ENCODE data around the gene LGALS7B.
"Not testable (repeated sequence)": the region's sequence is repeated elsewhere in the genome, so short reads cannot be mapped to it uniquely, and the experiment has no call there.

The LGALS7B gene

DNA sequence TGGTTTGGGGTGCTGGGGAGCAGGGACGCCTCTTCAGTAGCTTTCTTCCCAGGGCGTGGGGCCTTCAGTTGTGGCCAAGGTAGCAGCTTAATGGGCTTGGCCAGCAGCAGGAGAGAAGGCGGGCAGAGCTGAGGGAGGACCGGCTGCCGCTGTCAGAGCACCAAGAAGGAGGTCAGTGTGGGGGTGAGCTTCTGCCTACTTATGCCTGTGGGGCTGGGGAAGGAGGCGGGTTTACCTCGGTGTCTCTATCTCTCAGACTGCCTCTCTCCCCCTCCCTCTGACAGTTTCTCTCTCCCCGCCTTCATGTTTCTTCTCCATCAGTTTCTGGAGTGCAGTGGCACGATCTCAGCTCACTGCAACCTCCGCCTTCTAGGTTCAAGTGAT lies 44.7 kb upstream of the LGALS7B start, which contains the start of gene CAPN12:
CAPN12 (minus strand) TSS at position 177 of the 384 bp plus-strand sequence. CDS start 309 bp downstream, outside the sequence.
- H3K27ac ChIP-seq = no peak within 1 kb of the TSS
- no peaks in the 10 kb centered on the region for H3K9me3 ChIP-seq (replicated peaks in 1 of 11)
- no peak within 1 kb of the TSS for H3K4me3 ChIP-seq
- H3K36me3 ChIP-seq = no peaks in the 10 kb centered on the region
- H4K20me1 ChIP-seq = no peaks in the 10 kb centered on the region
- H3K4me2 ChIP-seq = no peak within 1 kb of the TSS
- no peaks in the 10 kb centered on the region for H3K4me1 ChIP-seq
- no peaks in the 10 kb centered on the region for H3K27me3 ChIP-seq
- H3K9ac ChIP-seq = no peak within 1 kb of the TSS
- TF ChIP-seq Cebpa-rat (IDR thresholded peaks at IDR 0.05) = no peak

GRCh38 chr19:38744874-38745273 lies 44.1 kb upstream of the LGALS7B start:
- H3K36me3 ChIP-seq = no peaks in the 10 kb centered on the region
- H3K4me3 ChIP-seq = no peak overlapping the region
- H3K27me3 ChIP-seq = no peaks in the 10 kb centered on the region
- H3K9ac ChIP-seq = no peak overlapping the region
- TF ChIP-seq Cebpa-rat (IDR thresholded peaks at IDR 0.05) = no peak
- peaks cover 0 to under 1% (median 0%) of the 10 kb centered on the region in 10 experiments; a peak in 1 of 20 replicates for H3K4me1 ChIP-seq
- H3K27ac ChIP-seq = no peak overlapping the region
- no peaks in the 10 kb centered on the region for H4K20me1 ChIP-seq
- no peaks in the 10 kb centered on the region for H3K9me3 ChIP-seq (replicated peaks in 1 of 11)
- no peak overlapping the region for H3K4me2 ChIP-seq

DNA sequence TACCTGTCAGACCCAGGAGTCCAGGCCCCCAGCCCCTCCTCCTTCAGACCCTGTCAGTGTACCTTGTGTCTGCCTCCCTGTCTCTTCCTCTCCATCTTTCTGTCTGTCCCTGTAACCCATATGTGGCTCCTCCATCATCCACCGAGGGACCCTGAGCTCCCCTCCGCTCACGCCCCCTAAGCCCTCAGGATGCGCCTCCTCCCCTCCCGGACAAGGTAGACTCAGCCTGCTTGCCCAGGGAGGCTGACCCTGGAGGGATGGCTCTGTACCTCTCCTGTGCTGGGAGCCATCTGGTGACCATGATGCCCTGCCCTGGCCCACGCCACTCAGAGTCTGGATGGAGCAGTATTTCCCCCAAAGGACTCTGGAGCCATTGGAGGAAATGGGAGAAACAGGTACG lies 43.7 kb upstream of the LGALS7B start:
- no peak for TF ChIP-seq Cebpa-rat (IDR thresholded peaks at IDR 0.05)

DNA sequence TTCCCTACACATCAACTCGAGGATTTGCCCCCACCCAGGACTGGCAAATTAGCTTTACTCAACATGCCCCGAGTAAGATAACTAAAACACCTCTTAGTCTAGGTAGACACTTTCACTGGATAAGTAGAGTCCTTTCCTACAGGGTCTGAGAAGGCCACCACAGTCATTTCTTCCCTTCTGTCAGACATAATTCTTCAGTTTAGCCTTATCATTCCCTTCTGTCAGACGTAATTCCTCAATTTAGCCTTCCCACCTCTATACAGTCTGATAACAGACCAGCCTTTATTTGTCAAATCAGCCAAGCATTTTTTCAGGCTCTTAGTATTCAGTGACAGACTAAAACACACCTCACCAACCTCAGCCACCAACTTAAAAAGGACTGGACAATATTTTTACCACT lies 35.2 kb upstream of the LGALS7B start:
- H3K27me3 ChIP-seq; H4K20me1 ChIP-seq; H3K9me3 ChIP-seq (replicated peaks in 1 of 11); H3K4me3 ChIP-seq; H3K4me1 ChIP-seq; H3K27ac ChIP-seq; H3K9ac ChIP-seq; H3K36me3 ChIP-seq; H3K4me2 ChIP-seq: not testable (repeated sequence)

More for the DNA sequence above, 43.7 kb upstream of the LGALS7B start:
- Histone ChIP-seq H3K9ac (no peak overlapping the region), H3K36me3 (no peaks in the 10 kb centered on the region), H3K4me3 (no peak overlapping the region), H3K4me1 (peaks cover 0 to 5% (median 0%) of the 10 kb centered on the region in 10 experiments; a peak in 1 of 20 replicates), H4K20me1 (no peaks in the 10 kb centered on the region), H3K4me2 (no peak overlapping the region), H3K9me3 (replicated peaks in 1 of 11) (no peaks in the 10 kb centered on the region), H3K27me3 (no peaks in the 10 kb centered on the region), H3K27ac (no peak overlapping the region)

- H3K4me3 ChIP-seq; H3K9ac ChIP-seq; H3K27ac ChIP-seq; H3K27me3 ChIP-seq; H4K20me1 ChIP-seq; H3K4me1 ChIP-seq; H3K9me3 ChIP-seq (replicated peaks in 1 of 11); H3K4me2 ChIP-seq; H3K36me3 ChIP-seq: not testable (repeated sequence)
Measured at GRCh38 chr19:38754196-38754595, 34.8 kb upstream of the LGALS7B start.

GRCh38 chr19:38759590-38760003 lies 29.4 kb upstream of the LGALS7B start:
- no peak overlapping the region for H3K27ac ChIP-seq
- no peak for TF ChIP-seq Cebpa-rat (IDR thresholded peaks at IDR 0.05)
- H3K4me1 ChIP-seq = peaks cover 0 to 12% (median 7%) of the 10 kb centered on the region in 10 experiments; a peak in 7 of 20 replicates
- 0 out of 22 replicates have a peak, but pooled peaks cover 0 to 4% (median 0%) of the 10 kb centered on the region in 11 experiments for H3K9me3 ChIP-seq (replicated peaks in 1 of 11)
- H3K4me3 ChIP-seq = no peak overlapping the region
- H3K4me2 ChIP-seq = no peak overlapping the region
- no peaks in the 10 kb centered on the region for H3K36me3 ChIP-seq
- H3K9ac ChIP-seq = no peak overlapping the region
- no peaks in the 10 kb centered on the region for H3K27me3 ChIP-seq
- H4K20me1 ChIP-seq = no peaks in the 10 kb centered on the region

DNA sequence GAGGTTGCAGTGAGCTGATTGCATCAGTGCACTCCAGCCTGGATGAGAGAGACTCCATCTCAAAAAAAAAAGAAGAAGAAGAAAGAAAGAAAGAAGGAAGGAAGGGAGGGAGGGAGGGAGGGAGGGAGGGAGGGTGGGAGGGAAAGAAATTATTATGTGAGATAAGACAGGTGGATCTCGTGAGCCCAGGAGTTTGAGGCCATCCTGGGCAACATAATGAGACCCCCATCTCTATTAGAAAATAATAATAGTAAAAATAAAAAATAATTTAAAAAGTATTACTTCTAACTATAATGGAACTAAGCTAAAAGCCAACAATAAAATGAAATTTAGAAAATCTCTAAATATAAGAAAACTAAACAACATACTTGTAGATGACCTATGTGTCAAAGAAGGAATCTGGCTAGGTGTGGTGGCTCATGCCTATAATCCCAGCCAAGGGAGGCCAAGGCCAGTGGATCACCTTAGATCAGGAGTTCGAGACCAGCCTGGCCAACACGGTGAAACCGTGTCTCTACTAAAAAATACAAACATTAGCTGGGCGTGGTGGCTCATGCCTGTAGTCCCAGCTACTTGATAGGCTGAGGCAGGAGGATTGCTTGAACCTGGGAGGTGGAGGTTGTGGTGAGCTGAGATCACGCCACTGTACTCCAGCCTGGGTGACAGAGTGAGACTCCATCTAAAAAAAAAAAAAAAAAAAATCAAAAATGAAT lies 28.0 kb upstream of the LGALS7B start:
- not testable (repeated sequence) for H3K36me3 ChIP-seq; H3K4me2 ChIP-seq; H4K20me1 ChIP-seq; H3K4me3 ChIP-seq; H3K27me3 ChIP-seq; H3K9ac ChIP-seq; H3K27ac ChIP-seq; H3K9me3 ChIP-seq (replicated peaks in 1 of 11)
- peaks cover 0 to 12% (median 7%) of the 10 kb centered on the region in 10 experiments; a peak in 7 of 20 replicates for H3K4me1 ChIP-seq

DNA sequence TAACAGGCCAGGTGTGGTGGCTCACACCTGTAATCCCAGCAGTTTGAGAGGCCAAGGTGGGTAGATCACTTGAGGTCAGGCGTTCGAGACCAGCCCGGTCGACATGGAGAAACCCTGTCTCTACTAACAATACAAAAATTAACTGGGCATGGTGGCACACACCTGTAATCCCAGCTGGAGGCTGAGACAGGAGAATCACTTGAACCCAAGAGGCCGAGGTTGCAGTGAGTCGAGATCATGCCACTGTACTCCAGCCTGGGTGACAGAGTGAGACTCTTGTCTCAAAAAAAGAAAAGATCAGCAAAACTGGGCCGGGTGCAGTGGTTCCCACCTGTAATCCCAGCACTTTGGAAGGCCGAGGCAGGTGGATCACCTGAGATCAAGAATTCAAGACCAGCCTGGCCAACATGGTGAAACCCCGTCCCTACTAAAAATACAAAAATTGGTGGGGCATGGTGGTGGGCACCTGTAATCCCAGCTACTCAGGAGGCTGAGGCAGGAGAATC lies 27.1 kb upstream of the LGALS7B start:
- not testable (repeated sequence) for H3K4me2 ChIP-seq; H4K20me1 ChIP-seq; H3K9ac ChIP-seq; H3K36me3 ChIP-seq; H3K27me3 ChIP-seq; H3K27ac ChIP-seq; H3K9me3 ChIP-seq (replicated peaks in 1 of 11); H3K4me3 ChIP-seq
- H3K4me1 ChIP-seq = peaks cover 0 to 12% (median 7%) of the 10 kb centered on the region in 10 experiments; a peak in 7 of 20 replicates

DNA sequence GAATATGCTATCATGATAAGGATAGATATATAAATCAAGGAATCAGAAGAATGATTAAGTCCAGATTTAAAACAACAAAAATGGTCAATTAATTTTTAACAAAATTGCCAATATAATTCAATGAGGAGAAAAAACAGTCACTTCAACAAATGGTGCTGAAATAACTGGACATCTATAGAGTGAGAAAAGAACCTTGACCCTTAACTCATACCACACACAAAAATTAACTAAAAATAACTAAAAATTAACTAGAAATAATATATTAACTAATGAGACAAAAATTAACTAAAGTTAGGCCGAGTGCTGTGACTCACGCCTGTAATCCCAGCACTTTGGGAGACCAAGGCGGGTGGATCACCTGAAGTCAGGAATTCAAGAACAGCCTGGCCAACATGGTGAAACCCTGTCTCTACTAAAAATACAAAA lies 25.2 kb upstream of the LGALS7B start:
- no peak for TF ChIP-seq Cebpa-rat (IDR thresholded peaks at IDR 0.05)
- Histone ChIP-seq H3K36me3 (no peaks in the 10 kb centered on the region), H3K4me3 (no peak overlapping the region)

GRCh38 chr19:38765214-38765613 lies 23.8 kb upstream of the LGALS7B start:
- no peaks in the 10 kb centered on the region for H3K36me3 ChIP-seq
- H3K4me1 ChIP-seq = peaks cover 7 to 28% (median 18%) of the 10 kb centered on the region in 10 experiments; a peak in 19 of 20 replicates
- H3K27ac ChIP-seq = no peak overlapping the region
- TF ChIP-seq Cebpa-rat (IDR thresholded peaks at IDR 0.05) = no peak
- H3K4me2 ChIP-seq = no peak overlapping the region
- H3K27me3 ChIP-seq = peaks cover 0 to 4% (median 0%) of the 10 kb centered on the region in 11 experiments; a peak in 3 of 22 replicates
- peaks cover 0 to 10% (median 0%) of the 10 kb centered on the region in 11 experiments; a peak in 2 of 22 replicates for H3K9me3 ChIP-seq (replicated peaks in 1 of 11)
- H4K20me1 ChIP-seq = no peaks in the 10 kb centered on the region
- no peak overlapping the region for H3K4me3 ChIP-seq
- H3K9ac ChIP-seq = no peak overlapping the region

More for the DNA sequence above, 25.2 kb upstream of the LGALS7B start:
- no peak overlapping the region for H3K4me2 ChIP-seq
- H3K27ac ChIP-seq = no peak overlapping the region
- H3K27me3 ChIP-seq = no peaks in the 10 kb centered on the region
- no peak overlapping the region for H3K9ac ChIP-seq
- peaks cover 0 to 10% (median 0%) of the 10 kb centered on the region in 11 experiments; a peak in 2 of 22 replicates for H3K9me3 ChIP-seq (replicated peaks in 1 of 11)
- H3K4me1 ChIP-seq = peaks cover 0 to 15% (median 7%) of the 10 kb centered on the region in 10 experiments; a peak in 10 of 20 replicates
- no peaks in the 10 kb centered on the region for H4K20me1 ChIP-seq
